HuH-7.5 (cell line): ENCODE measurements around the gene FCHSD2.
"Not testable (repeated sequence)": the region's sequence is repeated elsewhere in the genome, so short reads cannot be mapped to it uniquely, and the experiment has no call there.

Source experiments
- DNase-seq: peaks from one replicate; pipeline ENCODE4 v3.0.0; 2011; ENCODE audit warnings: low spot score

Gene FCHSD2

GRCh38 chr11:73121692-73122091, 20.4 kb downstream of the FCHSD2 start:
- no peak for DNase-seq

DNA sequence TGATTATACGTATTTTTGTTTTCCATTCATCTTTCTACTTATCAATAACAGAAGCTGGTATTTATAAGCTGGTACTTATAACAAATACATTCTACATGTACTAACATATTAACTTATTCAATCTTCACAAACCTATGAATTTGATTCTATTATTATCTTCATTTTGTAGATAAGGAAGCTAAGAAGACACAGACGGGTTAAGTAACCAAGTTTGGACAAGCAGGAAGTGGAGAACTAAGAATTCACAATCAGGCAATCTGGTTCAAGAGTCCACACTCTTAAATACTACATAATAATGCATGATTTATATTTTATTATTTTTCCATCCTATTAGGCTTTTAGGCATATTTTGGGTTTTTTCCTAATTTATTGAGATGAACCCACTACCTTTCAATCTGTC, 25.0 kb downstream of the FCHSD2 start:
- no peak for DNase-seq

GRCh38 chr11:73116636-73117035, 25.5 kb downstream of the FCHSD2 start:
- no peak for DNase-seq

DNA sequence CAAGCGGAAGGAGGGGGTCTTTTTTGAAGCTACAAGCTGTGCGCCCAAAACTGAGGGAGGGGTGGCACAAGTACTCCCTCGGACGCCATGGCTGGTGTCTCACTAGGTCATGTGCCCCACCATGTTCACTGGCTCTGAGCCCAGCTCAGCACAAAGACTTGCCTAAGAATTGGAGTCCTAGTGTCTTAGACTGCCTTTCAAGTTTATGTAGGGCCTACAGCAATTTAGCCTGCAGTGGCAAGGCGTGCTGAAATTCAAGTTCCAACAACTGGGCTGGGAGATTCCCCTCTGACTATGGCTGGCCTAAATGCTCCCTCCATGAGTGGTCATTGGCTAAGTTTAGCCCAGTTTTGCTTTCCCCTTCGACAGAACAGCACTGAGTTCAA, 27.3 kb downstream of the FCHSD2 start:
- DNase-seq = no peak

- DNase-seq = no peak
Observed at GRCh38 chr11:73114110-73114834, 27.8 kb downstream of the FCHSD2 start.

- DNase-seq = no peak
Observed at GRCh38 chr11:73113426-73113825, 28.7 kb downstream of the FCHSD2 start.

GRCh38 chr11:73107597-73107996, 34.5 kb downstream of the FCHSD2 start:
- no peak for DNase-seq

- no peak for DNase-seq
Observed at GRCh38 chr11:73106347-73106746, 35.8 kb downstream of the FCHSD2 start.

- DNase-seq = no peak
Observed at GRCh38 chr11:73100578-73100977, 41.5 kb downstream of the FCHSD2 start.

DNA sequence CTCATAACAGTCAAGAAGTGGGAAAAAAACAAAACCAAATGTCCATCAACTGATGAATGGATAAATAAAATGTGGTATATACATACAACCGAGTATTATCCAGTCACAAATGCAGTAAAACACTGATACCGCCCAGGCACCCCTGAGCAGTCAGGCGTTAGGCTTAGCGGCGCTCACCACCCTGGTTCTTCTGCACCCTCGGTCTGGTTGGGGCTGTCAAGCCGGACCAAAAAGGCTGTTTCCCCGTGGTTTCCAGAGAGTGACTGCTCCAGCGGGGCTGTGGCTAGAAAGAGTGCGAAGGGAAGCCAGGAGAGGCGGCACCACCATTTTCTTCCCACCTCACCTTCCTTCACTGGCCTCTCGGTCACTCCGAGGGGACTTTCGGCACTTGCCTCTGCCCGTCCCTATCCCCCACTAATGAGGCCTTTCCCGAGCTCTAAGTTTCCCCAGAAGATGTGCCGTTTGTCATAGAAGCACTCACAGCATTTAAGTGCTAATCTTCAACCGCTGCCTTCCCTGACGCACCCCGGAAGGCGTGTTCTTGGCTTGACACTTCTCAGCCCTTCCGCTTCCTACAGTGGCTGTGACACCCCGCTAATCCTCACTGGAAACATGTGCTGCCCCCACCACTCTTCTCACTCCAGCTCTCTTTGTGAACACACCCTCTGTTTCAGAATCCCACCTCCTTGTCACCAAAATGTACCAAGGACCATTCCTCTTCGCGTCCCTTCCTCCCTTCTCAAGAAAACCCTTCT, 42.4 kb downstream of the FCHSD2 start:
- no peak for DNase-seq

GRCh38 chr11:73095613-73096012, 46.5 kb downstream of the FCHSD2 start:
- no peak for DNase-seq

DNA sequence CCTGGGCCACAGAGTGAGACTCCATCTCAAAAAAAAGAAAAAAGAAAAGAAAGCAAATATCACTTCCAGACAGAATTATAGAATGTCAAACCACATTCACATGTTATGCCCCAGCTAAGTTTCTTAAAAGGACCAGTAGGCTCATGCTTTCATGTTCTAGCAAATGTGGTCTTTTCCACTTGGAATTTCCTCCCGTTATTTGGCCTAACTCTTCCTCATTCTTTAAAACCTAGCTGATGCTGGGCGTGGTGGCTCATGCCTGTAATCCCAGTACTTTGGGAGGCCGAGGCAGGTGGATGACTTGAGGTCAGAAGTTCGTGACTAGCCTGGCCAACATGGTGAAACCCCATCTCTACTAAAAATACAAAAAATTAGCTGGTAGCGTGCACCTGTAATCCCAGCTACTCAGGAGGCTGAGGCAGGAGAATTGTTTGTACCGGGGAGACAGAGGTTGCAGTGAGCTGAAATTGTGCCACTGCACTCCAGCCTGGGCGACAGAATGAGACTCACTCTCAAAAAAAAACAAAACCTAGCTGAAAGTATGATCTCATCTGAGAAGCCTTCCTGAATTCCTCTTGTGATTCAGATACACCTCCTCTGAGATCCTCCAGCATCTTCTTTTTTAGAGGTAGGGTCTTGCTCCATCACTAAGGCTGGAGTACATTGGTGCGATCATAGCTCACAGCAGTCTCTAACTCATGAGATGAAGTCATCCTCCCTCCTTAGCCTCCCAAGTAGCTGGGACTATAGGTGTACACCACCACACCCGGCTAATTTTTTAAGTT, 50.4 kb downstream of the FCHSD2 start:
- DNase-seq = no peak

DNA sequence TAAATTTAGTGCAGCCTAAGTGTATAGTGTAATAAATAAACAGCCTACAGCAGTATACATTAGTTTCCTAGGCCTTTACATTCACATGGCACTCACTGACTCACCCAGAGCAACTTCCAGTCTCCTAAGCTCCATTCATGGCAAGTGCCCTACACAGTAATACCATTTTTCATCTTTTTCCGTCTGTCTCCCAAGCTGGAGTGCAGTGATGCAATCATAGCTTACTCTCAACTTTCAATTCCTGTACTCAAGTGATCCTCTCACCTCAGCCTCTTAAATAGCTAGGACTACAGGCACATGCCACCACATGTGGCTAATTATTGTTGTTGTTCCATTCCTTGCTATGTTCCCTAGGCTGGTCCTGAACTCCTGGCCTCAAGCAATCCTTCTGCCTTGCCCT, 54.4 kb downstream of the FCHSD2 start:
- DNase-seq = no peak

- DNase-seq = no peak
Observed at GRCh38 chr11:73085189-73085875, 56.8 kb downstream of the FCHSD2 start.

DNA sequence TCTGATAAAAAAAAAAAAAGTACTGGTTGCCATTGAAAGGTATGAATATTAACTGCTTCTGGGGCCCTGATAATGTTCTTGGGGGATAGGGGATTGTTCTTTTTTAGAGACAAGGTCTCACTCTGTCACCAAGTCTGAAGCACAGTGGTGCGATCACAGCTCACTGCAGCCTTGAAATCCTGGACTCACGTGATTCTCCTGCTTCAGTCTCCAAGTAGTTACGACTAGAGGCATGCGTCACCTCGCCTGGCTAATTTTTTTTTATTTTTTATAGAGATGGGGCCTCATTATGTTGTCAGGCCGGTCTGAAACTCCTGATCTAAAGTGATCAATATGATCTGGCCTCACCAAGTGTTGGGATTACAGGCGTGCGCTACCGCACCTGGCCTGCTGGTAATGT, 63.5 kb downstream of the FCHSD2 start:
- no peak for DNase-seq

- DNase-seq = no peak
Observed at GRCh38 chr11:73077454-73077853, 64.7 kb downstream of the FCHSD2 start.

GRCh38 chr11:73074319-73074718, 67.8 kb downstream of the FCHSD2 start:
- no peak for DNase-seq

DNA sequence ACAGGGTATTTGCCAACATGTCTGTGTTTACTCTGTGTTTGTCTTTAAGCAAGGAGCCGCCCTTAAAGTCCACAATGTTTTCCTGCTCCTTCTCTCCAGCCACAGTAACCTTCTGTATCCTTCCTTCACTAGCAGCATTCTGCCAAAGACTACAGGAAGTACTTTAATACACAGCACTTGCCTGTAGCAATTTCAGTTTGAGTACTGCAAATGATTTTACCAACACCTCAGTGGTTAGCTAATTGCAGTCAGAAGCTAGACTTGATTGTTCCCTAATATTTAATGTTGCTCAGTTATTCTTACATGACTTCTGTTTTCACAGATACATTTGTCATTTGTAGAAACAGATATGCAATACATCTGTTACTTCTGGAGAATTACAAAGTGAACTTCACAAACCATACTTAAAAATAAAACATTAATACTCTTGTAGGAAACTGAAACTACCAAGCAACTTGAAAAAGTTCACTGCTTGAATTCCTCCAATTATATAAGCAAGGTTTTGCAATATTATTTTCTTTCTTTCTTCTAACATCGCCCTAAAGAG, 69.1 kb downstream of the FCHSD2 start:
- DNase-seq = no peak

DNA sequence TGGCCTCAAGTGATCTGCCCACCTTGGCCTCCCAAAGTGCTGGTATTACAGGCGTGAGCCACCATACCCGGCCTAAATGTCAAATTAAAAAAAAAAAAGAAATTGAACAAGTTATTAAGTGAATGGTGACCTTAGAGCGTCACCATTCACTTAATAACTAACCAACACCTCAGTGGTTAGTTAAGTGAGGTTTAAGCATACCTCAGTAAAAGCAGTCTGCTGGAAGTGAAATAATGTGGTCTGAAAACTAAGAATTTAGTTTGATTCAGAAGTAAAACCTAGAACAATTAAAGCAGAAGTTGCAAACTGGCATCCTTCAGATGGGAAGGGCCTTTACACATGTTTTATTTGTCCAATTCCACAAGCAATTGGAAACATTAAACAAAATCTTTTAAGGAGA, 71.5 kb downstream of the FCHSD2 start:
- DNase-seq = no peak

GRCh38 chr11:73061857-73062424, 80.2 kb downstream of the FCHSD2 start:
- DNase-seq = not testable (repeated sequence)

- DNase-seq = not testable (repeated sequence)
Observed at GRCh38 chr11:73061434-73061833, 80.7 kb downstream of the FCHSD2 start.

GRCh38 chr11:73059915-73060314, 82.2 kb downstream of the FCHSD2 start:
- no peak for DNase-seq
